ENCODE data around the gene HEPH. TPM values are rescaled to one million over a fixed set of nuclear protein-coding genes. Genes with fewer than 3 reads are reported as not detected.

HEPH gene
- total and polyA plus RNA-seq, 9 of the 15 experiments (the other 6 are each of a cell fraction or from before 2014, with no cell fraction given): 22.4 to 67.6 (median 42.9) TPM

- 0 out of 4 replicates have a peak, but pooled peaks of 1 of the 2 experiments have one; percentile 33 for TF ChIP-seq ZNF318 (IDR thresholded peaks at IDR 0.05; ENCODE audit: borderline replicate concordance in 1 of 2, low read depth in 1 of 2)
- TF ChIP-seq JUN (IDR thresholded peaks at IDR 0.05; ENCODE audit: borderline replicate concordance, low read depth, low read length): peak; percentile 93
- no peak for TF ChIP-seq JUN (CRISPR knock-in tag; IDR thresholded peaks at IDR 0.05; ENCODE audit: borderline replicate concordance)
- no peak for TF ChIP-seq CBX5 (IDR thresholded peaks at IDR 0.05; ENCODE audit: borderline replicate concordance, low read depth)
- no peak for TF ChIP-seq POLR2G (IDR thresholded peaks at IDR 0.05; ENCODE audit: low read depth, low read length)
- peak; percentile 88 for TF ChIP-seq SMARCC2 (IDR thresholded peaks at IDR 0.05; ENCODE audit: low read depth)
- TF ChIP-seq CBFA2T2 (conservative IDR thresholded peaks at IDR 0.05): peak; percentile 64
- peak; percentile 57 for TF ChIP-seq NCOR1 (IDR thresholded peaks at IDR 0.05)
- TF ChIP-seq FOXM1 (IDR thresholded peaks at IDR 0.05; ENCODE audit: low read depth): no peak
- no peak for TF ChIP-seq FOXM1 (CRISPR knock-in tag; IDR thresholded peaks at IDR 0.05; ENCODE audit: low read depth)
- no peak for TF ChIP-seq SIN3A (IDR thresholded peaks at IDR 0.05; ENCODE audit: borderline replicate concordance in 2 of 2, control insufficient read depth in 1 of 2, low read depth in 2 of 2, low read length in 2 of 2)
- no peak for TF ChIP-seq HMG20A (CRISPR knock-in tag; conservative IDR thresholded peaks at IDR 0.05)
- TF ChIP-seq SMARCE1 (IDR thresholded peaks at IDR 0.05): peak; percentile 97
- TF ChIP-seq FOXJ2 (tag; IDR thresholded peaks at IDR 0.05): no peak
- TF ChIP-seq MTA3 (IDR thresholded peaks at IDR 0.05; ENCODE audit: borderline replicate concordance): 0 out of 2 replicates have a peak, but pooled peaks have one; percentile 29
- no peak for TF ChIP-seq ZNF280A (IDR thresholded peaks at IDR 0.05; ENCODE audit: low read depth, partially characterized antibody)
Observed at GRCh38 chrX:66150163-66150562, 13.9 kb upstream of the HEPH start (continued).
